DOHH2 (cell line): Measurements from ENCODE around the gene SCNN1A.

Experiments used
- H3F3A ChIP-seq: fragments of 200-600 bp; sonication (generic), shearing (Covaris generic); 2 replicates; pipeline ENCODE4 v1.6.0; 2016; ENCODE audit warnings: antibody characterized with exemption, mild to moderate bottlenecking; ENCODE audit not compliant: control insufficient read depth, insufficient read depth
- H3K27ac ChIP-seq: fragments of 200-600 bp; sonication (generic); 2 replicates; pipeline ENCODE4 v1.5.1; 2014; ENCODE audit warnings: low read depth, mild to moderate bottlenecking, low read length, moderate library complexity
- H3K27me3 ChIP-seq: fragments of 200-600 bp; sonication (generic); 2 replicates; pipeline ENCODE4 v1.6.1; 2014; ENCODE audit warnings: mild to moderate bottlenecking, low read length, mixed read lengths; ENCODE audit not compliant: control insufficient read depth
- H3K36me3 ChIP-seq: fragments of 200-600 bp; sonication (generic); 2 replicates; pipeline ENCODE4 v1.6.1; 2014; ENCODE audit warnings: mild to moderate bottlenecking, low read length, moderate library complexity, mixed read lengths; ENCODE audit not compliant: control insufficient read depth
- H3K4me1 ChIP-seq: fragments of 200-600 bp; sonication (generic); 2 replicates; pipeline ENCODE4 v1.6.1; 2014; ENCODE audit warnings: mild to moderate bottlenecking, low read length, mixed read lengths; ENCODE audit not compliant: control insufficient read depth
- H3K4me2 ChIP-seq: fragments of 200-600 bp; sonication (generic); 2 replicates; pipeline ENCODE4 v1.6.0; 2014; ENCODE audit warnings: mild to moderate bottlenecking, low read length, moderate library complexity
- H3K4me3 ChIP-seq: fragments of 200-600 bp; sonication (generic); 2 replicates; pipeline ENCODE4 v1.5.1; 2014; ENCODE audit warnings: mild to moderate bottlenecking, low read length, mixed read lengths
- H3K79me2 ChIP-seq: fragments of 200-600 bp; sonication (generic); 2 replicates; pipeline ENCODE4 v1.6.1; 2014; ENCODE audit warnings: mild to moderate bottlenecking, low read length, mixed read lengths; ENCODE audit not compliant: control insufficient read depth
- H3K9me2 ChIP-seq: fragments of 200-600 bp; sonication (generic); replicated peaks from 2 replicates; pipeline ENCODE4 v1.6.1; 2014; ENCODE audit warnings: mild to moderate bottlenecking, low read length, mixed read lengths; ENCODE audit not compliant: control insufficient read depth
- H3K9me3 ChIP-seq: fragments of 200-600 bp; sonication (generic); 2 replicates; pipeline ENCODE4 v1.6.1; 2014; ENCODE audit warnings: antibody characterized with exemption, low read length, mixed read lengths; ENCODE audit not compliant: control insufficient read depth, insufficient read depth
- H4K20me1 ChIP-seq: fragments of 200-600 bp; sonication (generic); 2 replicates; pipeline ENCODE4 v1.6.0; 2014; ENCODE audit warnings: low read depth, mild to moderate bottlenecking, antibody characterized with exemption, low read length, moderate library complexity; ENCODE audit not compliant: control insufficient read depth, insufficient read depth
- EZH2phosphoT487 ChIP-seq: fragments of 200-600 bp; sonication (generic); IDR thresholded peaks from 2 replicates; pipeline ENCODE4 v1.6.1; 2017; ENCODE audit warnings: borderline replicate concordance, mild to moderate bottlenecking, antibody characterized with exemption, low read length, moderate library complexity, mixed read lengths
- TF ChIP-seq, protein P1 (sequence below): fragments of 200-600 bp; sonication (generic); IDR thresholded peaks from one replicate; pipeline ENCODE4 v1.5.1; 2014; ENCODE audit warnings: antibody characterized with exemption, mild to moderate bottlenecking, low read depth, low read length; ENCODE audit not compliant: poor library complexity, severe bottlenecking

SCNN1A gene

DNA sequence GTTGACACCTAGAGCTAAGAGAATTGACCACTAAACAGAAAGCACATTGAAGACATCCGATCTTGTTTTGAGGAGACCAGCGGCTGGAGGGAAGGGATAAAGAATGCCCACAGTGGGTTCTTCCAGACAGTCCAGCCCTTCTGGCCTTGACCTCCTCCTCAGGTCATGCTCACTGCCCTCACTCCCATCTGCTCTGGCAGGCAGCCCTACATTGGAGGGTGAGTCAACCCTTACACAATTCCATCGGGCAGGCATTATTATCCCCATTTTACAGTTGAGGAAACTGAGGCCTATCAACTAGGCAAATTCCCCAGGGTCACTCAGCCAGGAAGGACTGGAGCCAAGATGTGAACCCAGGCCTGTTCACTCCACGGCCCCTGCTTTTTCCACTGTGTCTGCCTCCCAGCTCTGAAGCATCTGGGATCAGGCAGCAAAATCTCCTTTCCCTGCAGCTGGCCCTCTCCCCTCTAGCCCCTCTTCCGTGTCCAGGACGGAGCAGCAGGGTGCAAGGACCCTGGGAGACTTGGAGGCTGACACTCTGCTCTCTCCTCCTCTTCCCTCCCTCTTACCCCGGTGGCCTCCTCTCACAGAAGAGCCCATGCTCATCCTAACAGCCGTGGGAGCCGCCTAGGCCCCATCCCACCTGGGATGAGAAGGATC lies 5.3 kb downstream of the SCNN1A start:
- no peak overlapping the region for H3K27ac ChIP-seq
- H3K4me2 ChIP-seq = no peak overlapping the region
- no peaks in the 10 kb centered on the region for H3K9me3 ChIP-seq
- H3K79me2 ChIP-seq = no peaks in the 10 kb centered on the region
- H4K20me1 ChIP-seq = no peaks in the 10 kb centered on the region
- H3K4me3 ChIP-seq = no peak overlapping the region
- H3K9me2 ChIP-seq = no peaks in the 10 kb centered on the region
- TF ChIP-seq, protein P1, sequence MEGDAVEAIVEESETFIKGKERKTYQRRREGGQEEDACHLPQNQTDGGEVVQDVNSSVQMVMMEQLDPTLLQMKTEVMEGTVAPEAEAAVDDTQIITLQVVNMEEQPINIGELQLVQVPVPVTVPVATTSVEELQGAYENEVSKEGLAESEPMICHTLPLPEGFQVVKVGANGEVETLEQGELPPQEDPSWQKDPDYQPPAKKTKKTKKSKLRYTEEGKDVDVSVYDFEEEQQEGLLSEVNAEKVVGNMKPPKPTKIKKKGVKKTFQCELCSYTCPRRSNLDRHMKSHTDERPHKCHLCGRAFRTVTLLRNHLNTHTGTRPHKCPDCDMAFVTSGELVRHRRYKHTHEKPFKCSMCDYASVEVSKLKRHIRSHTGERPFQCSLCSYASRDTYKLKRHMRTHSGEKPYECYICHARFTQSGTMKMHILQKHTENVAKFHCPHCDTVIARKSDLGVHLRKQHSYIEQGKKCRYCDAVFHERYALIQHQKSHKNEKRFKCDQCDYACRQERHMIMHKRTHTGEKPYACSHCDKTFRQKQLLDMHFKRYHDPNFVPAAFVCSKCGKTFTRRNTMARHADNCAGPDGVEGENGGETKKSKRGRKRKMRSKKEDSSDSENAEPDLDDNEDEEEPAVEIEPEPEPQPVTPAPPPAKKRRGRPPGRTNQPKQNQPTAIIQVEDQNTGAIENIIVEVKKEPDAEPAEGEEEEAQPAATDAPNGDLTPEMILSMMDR = no peak
- no peak for TF ChIP-seq EZH2phosphoT487
- peaks cover 6% of the 10 kb centered on the region for H3F3A ChIP-seq
- peaks cover 22% of the 10 kb centered on the region for H3K4me1 ChIP-seq
- no peaks in the 10 kb centered on the region for H3K36me3 ChIP-seq
- peaks cover 15% of the 10 kb centered on the region for H3K27me3 ChIP-seq

DNA sequence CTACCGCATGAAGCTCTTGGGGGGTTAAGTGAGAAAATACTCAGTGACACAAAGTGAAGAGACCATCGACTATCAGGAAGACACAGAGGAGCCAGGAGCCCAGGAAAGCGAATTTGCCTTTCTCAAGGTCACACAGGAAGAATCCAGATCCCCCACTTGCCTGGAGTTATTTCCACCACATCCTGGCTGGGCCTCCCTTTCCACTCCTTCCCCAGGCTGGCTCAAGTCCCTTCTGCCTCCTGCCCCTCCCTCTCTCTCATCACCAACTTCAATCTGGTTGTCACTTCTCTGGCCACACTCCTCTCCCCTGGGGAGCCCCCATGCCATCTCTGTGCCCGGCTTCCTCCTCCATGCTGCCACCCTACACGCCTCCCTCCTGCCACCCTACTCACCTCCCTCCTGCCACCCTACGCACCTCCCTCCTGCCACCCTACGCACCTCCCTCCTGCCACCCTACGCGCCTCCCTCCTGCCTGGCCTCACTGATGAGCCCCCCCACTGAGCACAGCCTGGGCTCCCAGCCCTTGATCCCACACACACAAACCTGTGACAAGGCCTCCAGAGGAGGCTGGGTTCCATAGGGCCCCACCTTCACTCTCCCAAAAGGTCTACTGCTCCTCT lies 6.3 kb downstream of the SCNN1A start:
- no peaks in the 10 kb centered on the region for H3K36me3 ChIP-seq
- H3K9me2 ChIP-seq = no peaks in the 10 kb centered on the region
- H3K27ac ChIP-seq = no peak overlapping the region
- no peaks in the 10 kb centered on the region for H3K9me3 ChIP-seq
- peaks cover 6% of the 10 kb centered on the region for H3F3A ChIP-seq
- no peaks in the 10 kb centered on the region for H3K79me2 ChIP-seq
- no peak overlapping the region for H3K4me2 ChIP-seq
- no peaks in the 10 kb centered on the region for H4K20me1 ChIP-seq
- H3K4me1 ChIP-seq = peaks cover 22% of the 10 kb centered on the region
- H3K4me3 ChIP-seq = no peak overlapping the region
- peaks cover 12% of the 10 kb centered on the region for H3K27me3 ChIP-seq
- no peak for TF ChIP-seq EZH2phosphoT487
- TF ChIP-seq, protein P1 = no peak

- H3K9me3 ChIP-seq = no peaks in the 10 kb centered on the region
- H3K27ac ChIP-seq = no peak overlapping the region
- H3K9me2 ChIP-seq = no peaks in the 10 kb centered on the region
- no peaks in the 10 kb centered on the region for H3K36me3 ChIP-seq
- H3F3A ChIP-seq = peaks cover 6% of the 10 kb centered on the region
- H3K4me2 ChIP-seq = no peak overlapping the region
- TF ChIP-seq EZH2phosphoT487 = no peak
- TF ChIP-seq, protein P1 = no peak
- peaks cover 9% of the 10 kb centered on the region for H3K27me3 ChIP-seq
- no peaks in the 10 kb centered on the region for H3K79me2 ChIP-seq
- peaks cover 26% of the 10 kb centered on the region for H3K4me1 ChIP-seq
- no peaks in the 10 kb centered on the region for H4K20me1 ChIP-seq
- no peak overlapping the region for H3K4me3 ChIP-seq
Observed at GRCh38 chr12:6367969-6368892, 7.1 kb downstream of the SCNN1A start.
